Duodenal mucosa (tissue), 2 donors: ENCODE results near the gene ANAPC10.

Experiments used
- H3K27ac ChIP-seq: one replicate; pipeline ENCODE4 v1.7.0; 2013; ENCODE audit warnings: low read depth, low read length
- H3K27me3 ChIP-seq, 2 donors: one replicate each; pipeline ENCODE4 v1.7.0; 2013; ENCODE audit warnings: low read length in 2 of 2, control low read depth in 1 of 2; ENCODE audit not compliant: insufficient read depth in 2 of 2, control insufficient read depth in 1 of 2
- H3K36me3 ChIP-seq, 2 donors: one replicate each; pipeline ENCODE4 v1.7.0; 2013; ENCODE audit warnings: low read length in 2 of 2, control low read depth in 1 of 2; ENCODE audit not compliant: insufficient read depth in 2 of 2, control insufficient read depth in 1 of 2
- H3K4me1 ChIP-seq, 2 donors: one replicate each; pipeline ENCODE4 v1.7.0; 2013; ENCODE audit warnings: low read length in 2 of 2, control low read depth in 1 of 2; ENCODE audit not compliant: insufficient read depth in 2 of 2, control insufficient read depth in 1 of 2
- H3K4me3 ChIP-seq, 2 donors: one replicate each; pipeline ENCODE4 v1.7.0; 2013; ENCODE audit warnings: low read length in 2 of 2, low read depth in 1 of 2
- H3K9ac ChIP-seq, 2 donors: one replicate each; pipeline ENCODE4 v1.7.0; 2013; ENCODE audit warnings: low read length in 2 of 2, low read depth in 1 of 2
- H3K9me3 ChIP-seq, 2 donors: one replicate each; pipeline ENCODE4 v1.7.0; 2013; ENCODE audit warnings: low read length in 2 of 2, control low read depth in 1 of 2; ENCODE audit not compliant: control insufficient read depth in 1 of 2

Gene ANAPC10

DNA sequence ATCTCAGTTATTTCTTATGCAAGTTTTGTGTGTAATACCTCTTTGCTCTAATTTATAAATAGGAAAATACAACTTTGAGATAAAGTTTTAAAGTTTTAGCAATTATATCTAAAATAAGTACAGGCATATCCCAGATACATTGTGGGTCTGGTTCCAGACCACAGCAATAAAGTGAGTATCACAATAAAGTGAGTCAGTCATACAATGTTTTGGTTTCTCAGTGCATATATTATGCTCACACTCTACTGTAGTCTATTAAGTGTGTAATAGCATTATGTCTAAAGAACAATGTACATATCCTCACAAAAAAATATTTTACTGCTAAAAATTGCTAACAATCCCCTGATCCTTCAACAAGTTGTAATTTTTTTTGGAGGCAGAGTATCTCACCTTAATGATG is 49.2 kb downstream of the ANAPC10 start:
- H3K27ac ChIP-seq: no peak overlapping the region
- no peaks in the 10 kb centered on the region for H3K9me3 ChIP-seq
- no peak overlapping the region for H3K4me3 ChIP-seq
- peaks cover 0 to 8% of the 10 kb centered on the region in 2 donors for H3K36me3 ChIP-seq
- no peak overlapping the region for H3K9ac ChIP-seq
- H3K4me1 ChIP-seq: no peaks in the 10 kb centered on the region
- H3K27me3 ChIP-seq: no peaks in the 10 kb centered on the region

DNA sequence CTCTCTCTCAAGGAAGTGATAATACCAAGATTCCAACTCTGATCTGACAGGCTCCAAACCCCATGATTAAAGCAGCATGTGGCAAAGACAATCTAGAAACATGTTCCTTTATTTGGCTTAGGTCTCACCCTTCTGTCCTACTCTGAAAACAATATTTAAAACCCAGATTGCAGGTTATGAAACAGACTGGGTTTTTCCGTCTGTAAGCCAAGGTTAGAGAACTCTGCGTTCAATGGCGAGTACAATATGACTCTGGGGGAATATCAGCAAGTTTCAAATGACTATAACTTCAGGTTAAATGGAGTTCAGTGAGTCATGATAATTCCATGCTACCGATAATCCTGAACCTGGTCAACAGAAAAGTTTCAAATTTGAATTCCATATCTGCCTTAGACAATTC is 50.8 kb downstream of the ANAPC10 start:
- Histone ChIP-seq H3K36me3 (peaks cover 0 to 8% of the 10 kb centered on the region in 2 donors), H3K27me3 (no peaks in the 10 kb centered on the region), H3K9ac (no peak overlapping the region), H3K4me3 (no peak overlapping the region), H3K27ac (no peak overlapping the region), H3K9me3 (no peaks in the 10 kb centered on the region), H3K4me1 (no peaks in the 10 kb centered on the region)

DNA sequence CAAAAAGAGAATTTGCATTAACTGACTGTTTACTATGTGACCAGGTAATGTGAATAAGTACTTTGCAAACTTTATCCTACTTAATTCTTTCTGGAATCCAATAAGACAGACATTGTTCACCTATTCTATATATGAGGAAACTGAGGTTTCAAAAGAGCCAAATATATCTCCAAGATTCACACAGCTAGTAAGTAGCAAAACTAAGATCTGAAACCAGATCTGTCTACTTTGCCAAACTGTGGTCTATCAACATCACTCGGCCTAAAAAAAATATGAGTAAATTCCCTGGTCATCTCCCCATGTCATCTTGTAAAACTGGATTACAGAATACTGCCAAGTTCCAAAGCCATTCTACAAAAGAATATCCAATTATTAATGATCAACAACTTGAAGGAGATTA is 52.8 kb downstream of the ANAPC10 start:
- Histone ChIP-seq H3K9me3 (no peaks in the 10 kb centered on the region), H3K4me3 (no peak overlapping the region), H3K4me1 (no peaks in the 10 kb centered on the region), H3K36me3 (peaks cover 0 to 2% of the 10 kb centered on the region in 2 donors), H3K9ac (no peak overlapping the region), H3K27ac (no peak overlapping the region), H3K27me3 (no peaks in the 10 kb centered on the region)

DNA sequence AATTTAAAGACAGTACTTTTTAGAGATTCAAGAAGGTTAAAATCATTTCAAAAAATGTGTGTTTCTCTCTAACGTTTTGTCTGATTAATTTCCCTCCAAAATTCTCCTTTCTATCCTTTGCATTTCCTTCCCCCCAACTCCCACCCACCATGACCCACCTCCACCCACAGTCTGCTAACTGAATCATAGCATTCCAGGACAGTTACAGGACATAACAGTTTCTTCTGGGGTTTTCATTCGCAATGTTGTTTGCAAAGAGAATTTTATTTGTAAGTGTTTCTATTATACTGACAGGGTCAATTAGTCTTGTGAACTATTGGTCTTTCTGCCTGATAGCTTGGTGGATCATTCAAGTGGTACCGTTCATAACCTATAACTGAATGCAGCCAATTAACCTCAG is 53.7 kb downstream of the ANAPC10 start:
- no peaks in the 10 kb centered on the region for H3K36me3 ChIP-seq
- H3K9me3 ChIP-seq: no peaks in the 10 kb centered on the region
- no peaks in the 10 kb centered on the region for H3K4me1 ChIP-seq
- H3K9ac ChIP-seq: no peak overlapping the region
- no peak overlapping the region for H3K27ac ChIP-seq
- H3K27me3 ChIP-seq: no peaks in the 10 kb centered on the region
- no peak overlapping the region for H3K4me3 ChIP-seq

DNA sequence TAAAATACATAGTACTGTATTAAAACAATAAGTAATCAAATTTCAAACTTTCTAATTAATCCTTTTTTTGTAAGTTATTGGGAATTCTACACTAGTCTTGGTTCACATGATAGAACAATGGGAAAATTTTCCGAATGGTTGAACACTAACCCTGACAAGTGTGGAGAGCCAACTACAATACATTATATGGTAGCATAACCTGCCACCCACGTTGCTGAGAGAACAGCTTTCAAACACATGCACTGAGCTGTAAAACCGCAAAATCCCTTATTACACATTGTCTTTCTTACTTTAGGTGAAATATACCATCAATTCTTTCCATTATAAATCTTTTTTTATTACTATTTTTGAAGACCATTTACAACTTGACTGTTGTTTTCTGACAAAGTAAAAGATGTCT is 54.7 kb downstream of the ANAPC10 start:
- no peaks in the 10 kb centered on the region for H3K4me1 ChIP-seq
- H3K9me3 ChIP-seq: no peaks in the 10 kb centered on the region
- H3K36me3 ChIP-seq: no peaks in the 10 kb centered on the region
- H3K27ac ChIP-seq: no peak overlapping the region
- no peaks in the 10 kb centered on the region for H3K27me3 ChIP-seq
- H3K4me3 ChIP-seq: no peak overlapping the region
- no peak overlapping the region for H3K9ac ChIP-seq

DNA sequence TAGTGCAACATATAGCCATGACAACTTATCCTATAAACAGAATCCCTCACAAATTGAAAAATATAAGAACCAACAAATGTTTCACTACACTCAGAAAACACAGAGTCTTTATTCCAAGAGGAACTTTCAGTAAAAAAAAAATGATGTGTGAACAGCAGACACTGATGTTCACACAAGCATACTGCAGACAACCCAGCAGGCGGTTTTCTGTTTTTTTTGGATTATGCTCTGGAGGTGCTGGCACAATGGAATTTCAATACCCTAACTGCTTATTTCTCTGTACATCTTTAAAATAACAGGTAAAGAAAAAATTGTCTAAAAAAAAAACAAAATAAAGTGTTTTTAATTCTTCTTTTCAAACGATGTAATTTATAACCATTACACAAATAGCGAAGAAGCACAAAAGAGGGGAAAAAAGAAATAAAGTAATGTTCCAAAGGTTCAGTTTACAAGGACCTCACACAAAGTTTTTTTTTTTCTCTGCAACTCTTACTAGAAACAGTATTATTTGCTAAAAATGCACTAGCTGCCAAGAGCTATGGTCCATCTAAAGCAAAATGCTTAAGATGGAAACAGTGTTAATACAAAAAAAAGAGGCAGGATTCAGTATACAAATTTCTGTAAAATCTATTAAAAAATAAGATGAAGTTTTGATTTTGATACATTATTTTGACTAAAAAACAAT is 55.3 kb downstream of the ANAPC10 start:
- Histone ChIP-seq H3K36me3 (no peaks in the 10 kb centered on the region), H3K4me1 (no peaks in the 10 kb centered on the region), H3K27me3 (no peaks in the 10 kb centered on the region), H3K9ac (no peak overlapping the region), H3K9me3 (no peaks in the 10 kb centered on the region), H3K27ac (no peak overlapping the region), H3K4me3 (no peak overlapping the region)

DNA sequence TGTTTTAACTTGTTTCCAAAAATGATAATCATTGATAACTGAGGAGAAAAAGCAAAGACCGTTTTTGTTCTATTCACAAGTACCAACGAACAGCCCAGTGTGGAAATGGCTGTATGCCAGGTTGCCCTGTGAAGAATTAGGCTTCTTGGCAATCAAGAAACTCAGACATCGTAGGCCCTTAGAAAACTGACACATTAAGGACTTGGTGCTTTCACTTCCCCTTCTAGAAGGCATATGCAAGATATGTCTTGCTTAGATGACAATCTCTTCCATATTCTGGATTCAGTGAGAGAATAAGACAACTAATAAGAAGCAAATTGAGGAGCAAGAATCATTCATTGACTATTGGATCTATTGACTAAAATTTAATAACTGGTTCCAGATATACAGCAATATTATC is 56.6 kb downstream of the ANAPC10 start:
- Histone ChIP-seq H3K36me3 (no peaks in the 10 kb centered on the region), H3K27me3 (no peaks in the 10 kb centered on the region), H3K4me3 (no peak overlapping the region), H3K9ac (no peak overlapping the region), H3K4me1 (no peaks in the 10 kb centered on the region), H3K27ac (no peak overlapping the region), H3K9me3 (no peaks in the 10 kb centered on the region)

DNA sequence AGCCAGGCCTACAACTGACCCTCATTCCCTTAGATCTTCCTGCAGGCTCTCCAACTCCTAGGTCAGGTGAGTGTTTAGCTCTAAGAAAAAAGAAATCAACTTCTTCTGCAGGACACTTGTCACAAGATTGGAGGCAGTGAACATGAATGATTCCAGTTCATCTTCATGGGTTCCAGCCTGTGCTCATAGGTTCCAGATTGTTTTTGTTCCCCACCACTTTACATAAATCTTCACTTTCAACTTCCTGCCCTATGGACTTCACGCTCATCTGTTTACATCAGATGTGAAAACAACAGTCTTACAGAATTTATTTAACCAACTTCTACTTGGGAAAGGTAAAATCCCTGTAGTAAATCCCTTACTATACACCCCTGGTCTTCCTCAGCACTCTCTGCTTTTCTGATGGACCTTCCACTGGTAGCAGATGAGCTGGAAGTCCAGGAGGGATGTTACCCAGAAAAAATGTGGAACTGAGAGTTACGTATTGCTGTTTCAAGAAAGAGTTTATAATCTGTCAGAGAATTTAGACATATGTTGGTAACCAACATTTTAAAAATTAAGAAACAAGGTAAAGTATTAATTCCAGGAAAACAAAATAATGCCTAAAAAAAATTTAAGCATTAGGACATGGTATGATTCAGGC is 62.4 kb downstream of the ANAPC10 start:
- H3K36me3 ChIP-seq: peaks cover 3 to 20% of the 10 kb centered on the region in 2 donors
- no peaks in the 10 kb centered on the region for H3K27me3 ChIP-seq
- H3K9me3 ChIP-seq: no peaks in the 10 kb centered on the region
- no peak overlapping the region for H3K27ac ChIP-seq
- no peak overlapping the region for H3K4me3 ChIP-seq
- no peaks in the 10 kb centered on the region for H3K4me1 ChIP-seq
- H3K9ac ChIP-seq: no peak overlapping the region

DNA sequence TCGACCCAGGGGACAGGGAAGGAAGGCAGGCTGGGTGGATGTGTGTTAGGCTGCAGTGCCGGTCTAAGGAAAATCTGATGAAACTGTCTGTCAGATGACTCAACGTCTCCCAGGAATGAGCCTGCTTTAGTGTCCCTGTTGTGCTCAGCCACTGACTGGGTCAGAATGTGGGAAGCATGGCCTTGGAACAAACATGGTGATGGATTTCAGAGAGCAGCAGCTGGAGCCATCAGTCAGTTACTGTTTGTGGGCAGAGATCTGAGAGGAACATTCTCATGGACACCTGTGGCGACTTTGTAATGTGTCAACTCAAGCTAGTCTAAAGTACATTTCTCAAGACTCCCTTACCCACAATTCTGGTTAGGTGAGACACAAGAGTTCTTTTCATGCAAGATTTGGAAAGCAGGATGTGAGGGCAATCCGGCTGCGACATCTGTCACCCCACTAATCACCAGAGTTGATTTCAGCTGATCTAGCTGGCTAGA is 63.2 kb downstream of the ANAPC10 start:
- no peak overlapping the region for H3K27ac ChIP-seq
- H3K36me3 ChIP-seq: peaks cover 3 to 20% of the 10 kb centered on the region in 2 donors
- H3K9me3 ChIP-seq: no peaks in the 10 kb centered on the region
- H3K4me3 ChIP-seq: no peak overlapping the region
- H3K4me1 ChIP-seq: no peaks in the 10 kb centered on the region
- no peaks in the 10 kb centered on the region for H3K27me3 ChIP-seq
- no peak overlapping the region for H3K9ac ChIP-seq

DNA sequence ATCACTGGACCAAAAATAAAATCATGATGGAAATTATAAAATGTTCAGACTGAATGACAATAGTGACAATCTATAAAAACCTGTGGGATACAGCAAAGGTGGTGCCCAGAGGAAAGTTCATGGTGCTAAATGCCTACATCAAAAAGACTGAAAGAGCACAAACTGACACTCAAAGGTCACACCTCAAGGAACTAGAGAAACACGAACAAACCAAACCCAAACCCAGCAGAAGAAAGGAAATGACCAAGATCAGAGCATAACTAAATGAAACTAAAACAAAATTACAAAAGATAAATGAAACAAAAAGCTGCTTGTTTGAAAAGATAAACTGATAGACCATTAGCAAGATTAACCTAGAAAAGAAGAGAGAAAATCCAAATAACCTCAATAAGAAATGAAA is 78.7 kb downstream of the ANAPC10 start:
- Histone ChIP-seq H3K27ac (no peak overlapping the region), H3K36me3 (no peaks in the 10 kb centered on the region), H3K4me3 (no peak overlapping the region), H3K9me3 (peaks cover 0 to 8% of the 10 kb centered on the region in 2 donors), H3K27me3 (no peaks in the 10 kb centered on the region), H3K9ac (no peak overlapping the region), H3K4me1 (no peaks in the 10 kb centered on the region)
